Esophagus muscularis mucosa (tissue), 4 donors: ENCODE results near the gene ASB10.

ENCODE experiments used
- EP300 ChIP-seq: sonication (generic); formaldehyde crosslinking; IDR thresholded peaks from one replicate; pipeline ENCODE4 v1.6.1; 2017; ENCODE audit warnings: antibody characterized with exemption
- POLR2A ChIP-seq: fragments of 450-650 bp; IDR thresholded peaks from one replicate; pipeline ENCODE4 v1.6.1; 2017; ENCODE audit warnings: antibody characterized with exemption, moderate library complexity, mild to moderate bottlenecking, low read depth
- POLR2AphosphoS5 ChIP-seq, 2 donors: sonication (generic); formaldehyde crosslinking; IDR thresholded peaks; one replicate each; pipeline ENCODE4 v1.6.1; 2017; ENCODE audit warnings: antibody characterized with exemption in 2 of 2
- TF ChIP-seq, protein P1 (sequence below), 3 experiments: fragments of 200-600 bp in 2 of 3; fragments of 450-650 bp in 1 of 3; sonication (generic) in 2 of 3; IDR thresholded peaks; one replicate each; pipeline ENCODE4 v1.5.1; 2017 to 2019; ENCODE audit warnings: antibody characterized with exemption in 3 of 3, mild to moderate bottlenecking in 2 of 3, moderate library complexity in 1 of 3

DNA sequence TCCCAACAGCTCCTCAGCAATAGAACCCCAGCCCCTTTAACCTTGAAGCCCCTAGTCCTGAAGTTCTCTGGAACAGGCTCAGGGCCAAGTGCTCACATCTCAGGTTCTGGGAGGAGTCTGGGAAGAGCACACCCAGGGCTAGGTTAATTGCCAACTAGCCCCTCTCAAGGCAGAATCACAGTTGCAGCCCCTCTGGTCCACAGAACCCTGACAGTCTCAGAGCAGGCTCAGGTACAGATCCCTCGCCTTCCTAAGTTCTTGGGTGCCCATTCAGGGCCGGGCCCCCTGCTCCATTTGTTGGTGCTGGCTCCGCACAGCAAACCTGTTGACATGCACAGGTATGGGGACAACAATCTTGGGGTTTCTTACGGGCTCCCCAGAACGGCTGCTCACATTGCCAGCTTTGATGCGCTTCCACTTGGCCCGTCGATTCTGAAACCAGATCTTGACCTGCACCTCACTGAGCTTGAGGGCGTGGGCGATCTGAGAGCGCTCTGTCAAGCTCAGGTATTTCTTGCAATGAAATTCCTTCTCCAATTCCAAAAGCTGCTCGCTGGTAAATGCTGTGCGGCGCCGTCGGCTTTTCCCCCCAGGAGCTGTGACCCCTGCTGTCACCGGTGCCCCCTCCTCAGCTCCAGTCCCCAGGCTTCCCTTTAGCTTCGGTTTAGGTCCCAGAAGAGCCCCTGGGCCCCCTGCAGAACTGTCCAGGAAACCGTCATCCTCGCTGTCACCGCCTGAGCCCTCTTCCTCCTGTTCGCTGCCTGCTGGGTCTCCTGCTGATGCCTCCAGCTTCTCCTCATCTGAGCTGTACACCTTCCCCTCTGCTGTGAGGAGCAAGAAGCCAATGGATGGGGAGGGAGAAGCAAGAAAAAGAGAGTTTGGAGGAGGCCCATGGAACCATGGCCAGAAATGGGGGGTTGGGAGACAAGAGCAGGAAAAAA, 38.5 kb downstream of the ASB10 start:
- TF ChIP-seq, protein P1, sequence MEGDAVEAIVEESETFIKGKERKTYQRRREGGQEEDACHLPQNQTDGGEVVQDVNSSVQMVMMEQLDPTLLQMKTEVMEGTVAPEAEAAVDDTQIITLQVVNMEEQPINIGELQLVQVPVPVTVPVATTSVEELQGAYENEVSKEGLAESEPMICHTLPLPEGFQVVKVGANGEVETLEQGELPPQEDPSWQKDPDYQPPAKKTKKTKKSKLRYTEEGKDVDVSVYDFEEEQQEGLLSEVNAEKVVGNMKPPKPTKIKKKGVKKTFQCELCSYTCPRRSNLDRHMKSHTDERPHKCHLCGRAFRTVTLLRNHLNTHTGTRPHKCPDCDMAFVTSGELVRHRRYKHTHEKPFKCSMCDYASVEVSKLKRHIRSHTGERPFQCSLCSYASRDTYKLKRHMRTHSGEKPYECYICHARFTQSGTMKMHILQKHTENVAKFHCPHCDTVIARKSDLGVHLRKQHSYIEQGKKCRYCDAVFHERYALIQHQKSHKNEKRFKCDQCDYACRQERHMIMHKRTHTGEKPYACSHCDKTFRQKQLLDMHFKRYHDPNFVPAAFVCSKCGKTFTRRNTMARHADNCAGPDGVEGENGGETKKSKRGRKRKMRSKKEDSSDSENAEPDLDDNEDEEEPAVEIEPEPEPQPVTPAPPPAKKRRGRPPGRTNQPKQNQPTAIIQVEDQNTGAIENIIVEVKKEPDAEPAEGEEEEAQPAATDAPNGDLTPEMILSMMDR (IDR thresholded peaks at IDR 0.05): no peak
- TF ChIP-seq POLR2A (no peak), POLR2AphosphoS5 (IDR thresholded peaks at IDR 0.05) (no peak), EP300 (no peak)
